BLaER1 (cell line): ENCODE results near the gene MAP3K15.
"Not testable (repeated sequence)": the region's sequence is repeated elsewhere in the genome, so short reads cannot be mapped to it uniquely, and the experiment has no call there.

Experiments used
- H3K27ac ChIP-seq: shearing (Covaris generic); formaldehyde crosslinking; 2 replicates; pipeline ENCODE4 v1.8.1; 2022
- H3K27me3 ChIP-seq: shearing (Covaris generic); formaldehyde crosslinking; 2 replicates; pipeline ENCODE4 v1.8.1; 2022
- H3K36me3 ChIP-seq: shearing (Covaris generic); formaldehyde crosslinking; 2 replicates; pipeline ENCODE4 v1.8.1; 2022
- H3K4me1 ChIP-seq: shearing (Covaris generic); formaldehyde crosslinking; 2 replicates; pipeline ENCODE4 v1.8.1; 2022
- H3K4me2 ChIP-seq: shearing (Covaris generic); formaldehyde crosslinking; 2 replicates; pipeline ENCODE4 v1.8.1; 2022
- H3K4me3 ChIP-seq: shearing (Covaris generic); formaldehyde crosslinking; 2 replicates; pipeline ENCODE4 v1.8.1; 2022
- H3K9ac ChIP-seq: shearing (Covaris generic); formaldehyde crosslinking; 2 replicates; pipeline ENCODE4 v1.8.1; 2022
- H3K9me3 ChIP-seq: shearing (Covaris generic); formaldehyde crosslinking; 2 replicates; pipeline ENCODE4 v1.8.1; 2022
- H4K20me1 ChIP-seq: shearing (Covaris generic); formaldehyde crosslinking; 2 replicates; pipeline ENCODE4 v1.8.1; 2022
- Cebpa-rat ChIP-seq: shearing (Covaris generic); IDR thresholded peaks from 2 replicates; pipeline ENCODE4 v1.8.1; 2022

Gene MAP3K15

GRCh38 chrX:19487520-19488200, 27.6 kb downstream of the MAP3K15 start:
- Histone ChIP-seq H3K27ac (no peak overlapping the region), H3K4me1 (no peaks in the 10 kb centered on the region), H3K36me3 (no peaks in the 10 kb centered on the region), H3K9ac (no peak overlapping the region), H3K4me3 (no peak overlapping the region), H3K27me3 (no peaks in the 10 kb centered on the region), H3K9me3 (no peaks in the 10 kb centered on the region), H3K4me2 (no peak overlapping the region), H4K20me1 (no peaks in the 10 kb centered on the region)
- TF ChIP-seq Cebpa-rat, result no peak

DNA sequence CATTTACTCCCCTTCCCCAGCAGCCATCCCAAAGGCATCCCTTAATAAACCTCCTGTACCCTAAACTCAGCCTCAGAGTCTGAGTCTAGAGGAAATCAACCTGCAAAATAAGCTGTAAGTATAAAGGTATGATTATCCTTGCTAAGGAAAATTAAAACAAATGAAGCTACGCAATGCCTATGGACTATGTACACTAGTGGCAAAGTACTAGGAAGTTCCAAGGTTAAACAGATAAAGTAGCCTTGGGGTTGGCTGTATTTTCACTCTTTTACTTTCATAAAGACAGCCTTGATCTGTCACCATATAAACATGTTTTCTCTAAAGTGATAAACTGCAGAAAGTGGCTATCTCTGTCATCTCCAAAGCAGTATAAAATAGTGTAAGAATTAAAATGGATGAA, 35.9 kb downstream of the MAP3K15 start:
- H3K36me3 ChIP-seq, result no peaks in the 10 kb centered on the region
- H3K9ac ChIP-seq, result no peak overlapping the region
- H3K9me3 ChIP-seq, result no peaks in the 10 kb centered on the region
- H4K20me1 ChIP-seq, result no peaks in the 10 kb centered on the region
- H3K4me3 ChIP-seq, result no peak overlapping the region
- H3K4me1 ChIP-seq, result no peaks in the 10 kb centered on the region
- no peak overlapping the region for H3K4me2 ChIP-seq
- no peak overlapping the region for H3K27ac ChIP-seq
- no peak for TF ChIP-seq Cebpa-rat
- H3K27me3 ChIP-seq, result no peaks in the 10 kb centered on the region

- H3K27ac ChIP-seq, H3K4me2 ChIP-seq, H3K4me1 ChIP-seq, H4K20me1 ChIP-seq, H3K9me3 ChIP-seq, H3K36me3 ChIP-seq, H3K9ac ChIP-seq, H3K4me3 ChIP-seq, H3K27me3 ChIP-seq: not testable (repeated sequence)
Observed at GRCh38 chrX:19468383-19468782, 46.9 kb downstream of the MAP3K15 start.

DNA sequence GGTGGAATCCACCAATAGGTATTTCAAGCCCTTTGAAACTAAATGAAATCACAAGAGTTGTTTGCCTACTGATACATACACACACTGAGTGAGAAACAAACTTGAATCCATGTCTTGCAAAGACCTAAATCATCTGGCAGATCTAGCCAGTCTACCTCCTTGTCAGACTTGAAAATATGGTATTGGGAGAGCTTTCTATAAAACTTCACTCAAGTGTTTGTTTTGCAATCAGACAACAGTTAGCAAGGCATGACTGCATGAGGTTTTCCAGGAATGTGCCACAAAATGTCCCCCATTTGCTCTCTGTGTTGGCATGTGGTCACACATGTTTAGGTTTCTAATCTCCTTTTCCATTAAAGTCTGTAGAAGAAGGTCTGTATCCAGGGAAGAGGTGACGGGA, 52.4 kb downstream of the MAP3K15 start:
- Histone ChIP-seq H4K20me1 (no peaks in the 10 kb centered on the region), H3K27ac (no peak overlapping the region), H3K9ac (no peak overlapping the region), H3K36me3 (no peaks in the 10 kb centered on the region), H3K4me1 (no peaks in the 10 kb centered on the region), H3K9me3 (no peaks in the 10 kb centered on the region), H3K4me2 (no peak overlapping the region), H3K4me3 (no peak overlapping the region), H3K27me3 (no peaks in the 10 kb centered on the region)
- no peak for TF ChIP-seq Cebpa-rat

- Histone ChIP-seq H3K4me2 (no peak overlapping the region), H3K27me3 (no peaks in the 10 kb centered on the region), H3K9me3 (no peaks in the 10 kb centered on the region), H3K4me1 (no peaks in the 10 kb centered on the region), H3K9ac (no peak overlapping the region), H4K20me1 (no peaks in the 10 kb centered on the region), H3K4me3 (no peak overlapping the region), H3K36me3 (no peaks in the 10 kb centered on the region), H3K27ac (no peak overlapping the region)
- no peak for TF ChIP-seq Cebpa-rat
Observed at GRCh38 chrX:19462231-19462630, 53.1 kb downstream of the MAP3K15 start.

GRCh38 chrX:19457662-19458061, 57.6 kb downstream of the MAP3K15 start:
- Histone ChIP-seq H3K27me3 (no peaks in the 10 kb centered on the region), H3K9me3 (no peaks in the 10 kb centered on the region), H4K20me1 (no peaks in the 10 kb centered on the region), H3K27ac (no peak overlapping the region), H3K4me2 (no peak overlapping the region), H3K4me3 (no peak overlapping the region), H3K36me3 (no peaks in the 10 kb centered on the region), H3K4me1 (no peaks in the 10 kb centered on the region), H3K9ac (no peak overlapping the region)
- no peak for TF ChIP-seq Cebpa-rat

DNA sequence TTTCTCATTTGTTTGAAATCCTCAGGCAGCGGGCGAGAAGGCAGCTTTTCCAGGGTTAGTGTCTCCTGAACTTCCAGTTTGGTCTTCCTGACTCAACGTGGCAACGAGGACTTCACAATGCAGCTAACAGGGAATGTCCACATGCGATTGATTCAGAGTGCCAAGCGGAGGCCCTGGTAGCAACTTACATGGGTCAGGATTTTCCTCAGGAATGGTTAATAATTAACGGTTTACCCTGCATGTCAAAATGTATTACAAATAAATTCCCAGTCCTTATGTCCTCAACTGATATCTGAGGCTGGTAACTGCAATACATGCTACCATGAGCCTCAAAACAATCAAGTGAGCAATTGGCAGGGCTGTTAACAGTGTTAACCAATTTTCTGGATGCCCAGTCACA, 67.2 kb downstream of the MAP3K15 start:
- Histone ChIP-seq H4K20me1 (no peaks in the 10 kb centered on the region), H3K36me3 (no peaks in the 10 kb centered on the region), H3K4me3 (no peak overlapping the region), H3K4me2 (no peak overlapping the region), H3K27ac (no peak overlapping the region), H3K9me3 (no peaks in the 10 kb centered on the region), H3K9ac (no peak overlapping the region), H3K27me3 (no peaks in the 10 kb centered on the region), H3K4me1 (no peaks in the 10 kb centered on the region)
- no peak for TF ChIP-seq Cebpa-rat

DNA sequence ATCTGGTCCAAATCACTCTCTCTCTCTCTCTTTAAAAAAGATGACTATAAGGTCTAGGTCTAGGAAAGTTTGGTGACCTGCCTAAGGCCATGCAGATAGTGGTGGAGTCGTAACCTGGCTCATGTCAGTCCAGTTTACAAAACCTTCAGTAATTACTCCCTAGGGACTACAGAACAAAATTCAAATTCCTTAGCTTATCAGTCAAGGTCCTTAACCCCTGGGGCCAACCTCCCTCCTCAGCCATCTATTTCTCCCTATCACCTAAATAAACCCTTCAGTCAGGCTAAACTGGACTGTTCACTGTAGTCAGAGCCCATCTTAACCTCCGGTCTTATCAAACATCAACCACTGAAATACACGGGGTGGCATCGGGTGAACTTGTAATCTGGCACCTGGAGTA, 68.9 kb downstream of the MAP3K15 start:
- H3K4me1 ChIP-seq, result no peaks in the 10 kb centered on the region
- no peaks in the 10 kb centered on the region for H4K20me1 ChIP-seq
- H3K36me3 ChIP-seq, result no peaks in the 10 kb centered on the region
- no peaks in the 10 kb centered on the region for H3K27me3 ChIP-seq
- TF ChIP-seq Cebpa-rat, result no peak
- H3K9ac ChIP-seq, result no peak overlapping the region
- no peak overlapping the region for H3K27ac ChIP-seq
- no peak overlapping the region for H3K4me2 ChIP-seq
- no peaks in the 10 kb centered on the region for H3K9me3 ChIP-seq
- no peak overlapping the region for H3K4me3 ChIP-seq

DNA sequence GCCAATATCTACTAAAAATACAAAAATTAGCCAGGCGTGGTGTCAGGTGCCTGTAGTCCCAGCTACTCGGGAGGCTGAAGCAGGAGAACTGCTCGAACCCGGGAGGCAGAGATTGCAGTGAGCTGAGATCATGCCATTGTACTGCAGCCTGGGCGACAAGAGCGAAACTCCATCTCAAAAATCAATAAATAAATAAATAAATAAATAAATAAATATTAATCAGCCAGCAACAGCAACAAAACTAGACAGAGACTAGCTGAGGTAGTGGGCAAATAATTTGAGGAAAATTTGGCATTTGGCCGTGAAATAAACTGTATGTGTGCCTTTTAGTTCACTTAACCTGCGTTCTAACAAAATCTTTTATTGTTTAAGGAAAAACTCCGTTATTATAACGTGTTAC, 69.5 kb downstream of the MAP3K15 start:
- H4K20me1 ChIP-seq, result not testable (repeated sequence)

DNA sequence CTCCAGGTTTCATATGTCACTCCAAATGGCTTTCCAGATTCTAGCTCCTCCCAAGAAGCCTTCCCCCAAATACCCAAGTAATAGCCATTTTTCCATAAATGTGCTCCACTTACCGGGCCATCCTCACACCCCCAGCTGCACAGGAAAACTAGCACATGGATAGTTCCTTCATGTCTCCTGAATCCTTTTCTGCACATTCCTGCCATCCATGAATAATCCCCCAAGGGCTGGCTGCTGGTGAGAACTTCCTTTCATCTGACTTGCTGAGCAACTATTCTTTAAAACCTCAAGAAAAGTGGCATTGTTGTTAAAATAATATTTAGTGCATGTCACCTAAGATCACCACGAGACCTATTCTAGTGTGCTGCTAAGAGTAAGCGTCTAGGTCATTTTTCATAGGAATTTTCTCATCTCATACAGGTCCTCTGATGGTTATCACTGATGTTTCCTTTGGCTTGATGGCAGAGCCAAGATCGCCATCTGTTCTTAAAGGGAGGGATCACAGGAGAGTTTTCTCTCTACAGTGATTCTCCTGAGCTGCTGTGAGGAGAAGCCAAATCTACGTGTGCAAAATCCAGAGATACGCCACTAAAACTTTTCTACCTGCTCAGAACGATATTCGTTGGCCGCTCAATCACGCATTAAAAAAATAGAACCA, 71.3 kb downstream of the MAP3K15 start:
- H4K20me1 ChIP-seq, result no peaks in the 10 kb centered on the region
- no peaks in the 10 kb centered on the region for H3K9me3 ChIP-seq
- no peak overlapping the region for H3K4me2 ChIP-seq
- no peak for TF ChIP-seq Cebpa-rat
- no peaks in the 10 kb centered on the region for H3K27me3 ChIP-seq
- no peak overlapping the region for H3K27ac ChIP-seq
- no peaks in the 10 kb centered on the region for H3K4me1 ChIP-seq
- no peaks in the 10 kb centered on the region for H3K36me3 ChIP-seq
- H3K4me3 ChIP-seq, result no peak overlapping the region
- H3K9ac ChIP-seq, result no peak overlapping the region

More for the DNA sequence above, 69.5 kb downstream of the MAP3K15 start:
- not testable (repeated sequence) for H3K27ac ChIP-seq, H3K27me3 ChIP-seq, H3K4me2 ChIP-seq, H3K4me3 ChIP-seq, H3K9me3 ChIP-seq, H3K36me3 ChIP-seq, H3K9ac ChIP-seq, H3K4me1 ChIP-seq

DNA sequence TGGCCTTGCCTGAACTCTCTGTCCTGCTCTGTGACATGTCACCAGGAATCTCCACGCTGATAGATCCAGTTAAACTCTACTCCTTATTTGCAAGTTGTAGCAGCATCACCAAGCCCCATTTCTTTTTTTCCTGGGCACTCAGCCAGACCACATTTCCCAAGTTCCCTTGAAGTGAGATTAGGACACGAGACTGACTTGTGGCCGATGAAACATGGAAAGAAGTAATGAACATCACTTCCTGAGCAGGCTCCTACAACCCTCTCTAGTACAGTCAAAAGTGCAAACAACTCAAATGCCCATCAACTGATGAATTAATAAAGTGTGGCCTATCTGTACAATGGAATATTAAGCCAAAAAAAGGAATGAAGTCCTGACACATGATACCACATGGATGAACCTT, 74.6 kb downstream of the MAP3K15 start:
- Histone ChIP-seq H4K20me1 (no peaks in the 10 kb centered on the region), H3K4me2 (no peak overlapping the region), H3K27ac (no peak overlapping the region), H3K9ac (no peak overlapping the region), H3K4me3 (no peak overlapping the region), H3K9me3 (0 out of 2 replicates have a peak, but pooled peaks cover 3% of the 10 kb centered on the region), H3K36me3 (no peaks in the 10 kb centered on the region), H3K4me1 (no peaks in the 10 kb centered on the region), H3K27me3 (no peaks in the 10 kb centered on the region)
- no peak for TF ChIP-seq Cebpa-rat

DNA sequence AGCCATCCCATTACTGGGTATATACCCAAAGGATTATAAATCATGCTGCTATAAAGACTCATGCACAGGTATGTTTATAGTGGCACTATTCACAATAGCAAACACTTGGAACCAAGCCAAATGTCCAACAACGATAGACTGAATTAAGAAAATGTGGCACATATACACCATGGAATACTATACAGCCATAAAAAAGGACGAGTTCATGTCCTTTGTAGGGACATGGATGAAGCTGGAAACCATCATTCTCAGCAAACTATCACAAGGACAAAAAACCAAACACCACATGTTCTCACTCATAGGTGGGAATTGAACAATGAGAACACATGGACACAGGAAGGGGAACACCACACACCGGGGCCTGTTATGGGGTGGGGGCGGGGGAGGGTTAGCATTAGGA, 92.6 kb downstream of the MAP3K15 start:
- not testable (repeated sequence) for H3K4me3 ChIP-seq, H3K9ac ChIP-seq, H3K4me2 ChIP-seq, H3K4me1 ChIP-seq, H3K27me3 ChIP-seq, H4K20me1 ChIP-seq, H3K36me3 ChIP-seq, H3K27ac ChIP-seq
- H3K9me3 ChIP-seq, result peaks cover 12% of the 10 kb centered on the region
